Umbilical cord (tissue), 2 donors: ENCODE data around the gene IFNL4. TPM values are rescaled to one million over a fixed set of nuclear protein-coding genes. Genes with fewer than 3 reads are reported as not detected.
"Not testable (repeated sequence)": the region's sequence is repeated elsewhere in the genome, so short reads cannot be mapped to it uniquely, and the experiment has no call there.

Experiments
- DNase-seq: peaks from one replicate; pipeline ENCODE4 v3.0.0-alpha.2; 2015; ENCODE audit warnings: low spot score
- total RNA-seq: library from RNA; depleted of rRNA; stranded (reverse); fragments of >200 nt; gene quantifications from one replicate; pipeline ENCODE4 v1.2.3, GENCODE V29; 2014; ENCODE audit warnings: low replicate concordance; ENCODE audit not compliant: insufficient read depth

Gene IFNL4
- total RNA-seq, 1 donor from 2014 or later: not detected

GRCh38 chr19:39224910-39225309, 23.7 kb downstream of the IFNL4 start:
- no peak for DNase-seq

- peak; percentile 35 for DNase-seq
Measured at GRCh38 chr19:39223703-39224279, 24.9 kb downstream of the IFNL4 start.

GRCh38 chr19:39219108-39219507, 29.5 kb downstream of the IFNL4 start:
- not testable (repeated sequence) for DNase-seq

- DNase-seq: no peak
Measured at GRCh38 chr19:39218230-39219007, 30.2 kb downstream of the IFNL4 start.

- no peak for DNase-seq
Measured at GRCh38 chr19:39217094-39217493, 31.6 kb downstream of the IFNL4 start.

GRCh38 chr19:39215323-39215722, 33.3 kb downstream of the IFNL4 start:
- DNase-seq: not testable (repeated sequence)

GRCh38 chr19:39212375-39212742, 36.3 kb downstream of the IFNL4 start:
- DNase-seq: no peak

- DNase-seq: peak; percentile 67
Measured at GRCh38 chr19:39211731-39212374, 36.8 kb downstream of the IFNL4 start.

- DNase-seq: no peak
Measured at GRCh38 chr19:39209196-39209595, 39.5 kb downstream of the IFNL4 start.

- DNase-seq: no peak
Measured at GRCh38 chr19:39208175-39208795, 40.4 kb downstream of the IFNL4 start.

GRCh38 chr19:39207293-39207836, 41.3 kb downstream of the IFNL4 start:
- DNase-seq: no peak

GRCh38 chr19:39206122-39206521, 42.5 kb downstream of the IFNL4 start:
- no peak for DNase-seq

GRCh38 chr19:39205449-39205764, 43.2 kb downstream of the IFNL4 start:
- DNase-seq: no peak

GRCh38 chr19:39203372-39204341, 45.0 kb downstream of the IFNL4 start, which contains the start of gene SYCN:
SYCN (minus strand) TSS chr19:39204263; CDS start chr19:39204254, 9 bp downstream.
- DNase-seq: no peak

GRCh38 chr19:39202998-39203355, 45.7 kb downstream of the IFNL4 start:
- DNase-seq: no peak

GRCh38 chr19:39200803-39201115, 47.9 kb downstream of the IFNL4 start:
- DNase-seq: no peak

GRCh38 chr19:39200066-39200802, 48.4 kb downstream of the IFNL4 start:
- no peak for DNase-seq

GRCh38 chr19:39199025-39199424, 49.6 kb downstream of the IFNL4 start:
- DNase-seq: peak; percentile 73

GRCh38 chr19:39197808-39198207, 50.8 kb downstream of the IFNL4 start:
- no peak for DNase-seq

GRCh38 chr19:39196860-39197562, 51.6 kb downstream of the IFNL4 start, which contains the start of gene NCCRP1:
NCCRP1 (plus strand) TSS chr19:39196964; CDS start chr19:39196983, 19 bp downstream.
- no peak for DNase-seq
